GM10248 (cell line): ENCODE measurements around the gene AVPI1.
"Not testable (repeated sequence)": the region's sequence is repeated elsewhere in the genome, so short reads cannot be mapped to it uniquely, and the experiment has no call there.

Experiments used
- CTCF ChIA-PET: fragments of 300-600 bp; sonication (Branson Sonifier 250); formaldehyde crosslinking; extraction: SDS; loops from one replicate; lab custom pipeline; 2021; ENCODE audit warnings: antibody characterized with exemption; lab: Yijun Ruan, JAX
- POLR2A ChIA-PET: fragments of 350-650 bp; sonication (Branson Sonifier 250); formaldehyde crosslinking; extraction: SDS; loops from one replicate; lab custom pipeline; 2020; ENCODE audit warnings: antibody characterized with exemption; lab: Yijun Ruan, JAX
- DNase-seq: peaks from one replicate; pipeline ENCODE4 v3.0.0; 2012; ENCODE audit errors: extremely low spot score
- TF ChIP-seq, protein P1 (sequence below): IDR thresholded peaks from 2 replicates; pipeline ENCODE4 v1.5.1; 2012; ENCODE audit warnings: mild to moderate bottlenecking, low read depth; ENCODE audit errors: extremely low read depth, missing control alignments, control extremely low read depth

AVPI1 gene

DNA sequence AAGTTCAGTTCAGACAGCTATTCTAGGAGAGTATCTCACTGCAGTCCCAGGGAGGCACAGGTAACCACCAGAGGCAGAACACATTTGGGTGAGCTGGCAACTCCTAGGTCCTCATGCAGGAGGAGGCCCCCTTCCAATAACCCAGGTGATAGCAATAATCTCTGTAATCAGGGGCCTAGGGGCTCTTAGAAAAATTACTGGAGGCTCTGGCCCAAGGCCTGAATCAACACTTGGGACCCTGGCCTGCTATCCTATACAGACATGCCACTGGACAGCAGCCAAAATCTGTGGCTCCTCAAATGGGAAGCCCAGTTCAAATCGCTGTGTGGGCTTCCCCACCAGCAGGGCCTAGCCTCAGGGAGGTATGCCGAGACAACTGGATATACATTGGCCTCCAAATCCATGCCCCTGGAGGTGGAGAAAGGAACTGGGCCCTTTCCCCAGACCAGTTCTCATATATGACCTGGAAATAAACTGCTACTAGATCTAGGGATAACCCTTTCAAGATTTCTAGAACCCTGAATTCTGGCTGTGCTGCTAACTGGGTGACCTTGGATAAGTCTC, 1.6 kb downstream of the AVPI1 start:
- CTCF ChIA-PET, result interaction anchor here (0.9 to 8.0 kb wide), 10 partner anchors 7 to 48 kb away, joined by 3 to 75 read pairs (median 12); partner anchors contain the start of gene ZFYVE27
- no peak for DNase-seq
- TF ChIP-seq, protein P1, sequence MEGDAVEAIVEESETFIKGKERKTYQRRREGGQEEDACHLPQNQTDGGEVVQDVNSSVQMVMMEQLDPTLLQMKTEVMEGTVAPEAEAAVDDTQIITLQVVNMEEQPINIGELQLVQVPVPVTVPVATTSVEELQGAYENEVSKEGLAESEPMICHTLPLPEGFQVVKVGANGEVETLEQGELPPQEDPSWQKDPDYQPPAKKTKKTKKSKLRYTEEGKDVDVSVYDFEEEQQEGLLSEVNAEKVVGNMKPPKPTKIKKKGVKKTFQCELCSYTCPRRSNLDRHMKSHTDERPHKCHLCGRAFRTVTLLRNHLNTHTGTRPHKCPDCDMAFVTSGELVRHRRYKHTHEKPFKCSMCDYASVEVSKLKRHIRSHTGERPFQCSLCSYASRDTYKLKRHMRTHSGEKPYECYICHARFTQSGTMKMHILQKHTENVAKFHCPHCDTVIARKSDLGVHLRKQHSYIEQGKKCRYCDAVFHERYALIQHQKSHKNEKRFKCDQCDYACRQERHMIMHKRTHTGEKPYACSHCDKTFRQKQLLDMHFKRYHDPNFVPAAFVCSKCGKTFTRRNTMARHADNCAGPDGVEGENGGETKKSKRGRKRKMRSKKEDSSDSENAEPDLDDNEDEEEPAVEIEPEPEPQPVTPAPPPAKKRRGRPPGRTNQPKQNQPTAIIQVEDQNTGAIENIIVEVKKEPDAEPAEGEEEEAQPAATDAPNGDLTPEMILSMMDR, result no peak
- POLR2A ChIA-PET, result no interaction called here

DNA sequence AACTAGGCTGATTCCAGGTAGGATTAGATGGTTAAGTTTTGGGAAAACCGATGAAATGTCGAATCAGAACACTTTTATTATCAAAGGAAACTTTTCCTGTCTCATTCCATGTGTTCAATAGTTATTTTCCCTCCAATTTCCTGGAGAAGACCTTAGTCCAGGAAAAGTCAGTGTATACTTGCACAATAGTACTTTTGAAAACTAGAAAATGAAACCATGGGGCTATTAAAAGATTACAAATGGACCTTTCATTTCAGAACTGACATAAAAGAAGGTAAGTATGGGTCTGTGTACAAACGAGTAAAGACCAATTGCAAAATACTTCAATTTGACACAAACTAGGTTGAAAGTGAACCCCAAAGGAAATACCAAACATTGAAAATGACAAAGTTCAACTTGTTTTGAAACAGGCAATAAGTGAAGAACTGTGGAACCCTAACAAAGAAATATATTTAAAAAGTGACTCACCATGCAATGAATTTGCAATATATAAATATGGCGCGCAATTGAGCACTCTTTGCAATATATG, 2.1 kb downstream of the AVPI1 start:
- ChIA-PET POLR2A (no interaction called here), CTCF (interaction anchor here (2.0 to 8.0 kb wide), 5 partner anchors 7 to 42 kb away, joined by 9 to 75 read pairs (median 28); no protein-coding TSS in a partner anchor)
- TF ChIP-seq, protein P1, result no peak

DNA sequence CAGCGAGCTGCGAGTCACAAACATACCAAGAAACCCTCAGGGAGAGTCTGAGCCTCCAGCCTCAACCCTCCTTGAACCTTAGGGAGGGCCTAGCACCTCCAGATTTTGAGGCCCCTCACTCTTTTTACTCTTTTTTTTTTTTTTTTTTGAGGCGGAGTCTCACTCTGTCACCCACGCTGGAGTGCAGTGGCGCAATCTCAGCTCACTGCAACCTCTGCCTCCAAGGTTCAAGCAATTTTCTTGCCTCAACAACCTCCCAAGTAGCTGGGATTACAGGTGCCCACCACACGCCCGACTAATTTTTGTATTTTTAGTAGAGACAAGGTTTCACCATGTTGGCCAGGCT, 2.7 kb downstream of the AVPI1 start:
- DNase-seq, POLR2A ChIA-PET: not testable (repeated sequence)
- CTCF ChIA-PET, result interaction anchor here (0.8 to 3.2 kb wide), 11 partner anchors 9 to 112 kb away, joined by 3 to 28 read pairs (median 4); partner anchors contain the start of gene ANKRD2

More for the DNA sequence above, 2.1 kb downstream of the AVPI1 start:
- no peak for DNase-seq

DNA sequence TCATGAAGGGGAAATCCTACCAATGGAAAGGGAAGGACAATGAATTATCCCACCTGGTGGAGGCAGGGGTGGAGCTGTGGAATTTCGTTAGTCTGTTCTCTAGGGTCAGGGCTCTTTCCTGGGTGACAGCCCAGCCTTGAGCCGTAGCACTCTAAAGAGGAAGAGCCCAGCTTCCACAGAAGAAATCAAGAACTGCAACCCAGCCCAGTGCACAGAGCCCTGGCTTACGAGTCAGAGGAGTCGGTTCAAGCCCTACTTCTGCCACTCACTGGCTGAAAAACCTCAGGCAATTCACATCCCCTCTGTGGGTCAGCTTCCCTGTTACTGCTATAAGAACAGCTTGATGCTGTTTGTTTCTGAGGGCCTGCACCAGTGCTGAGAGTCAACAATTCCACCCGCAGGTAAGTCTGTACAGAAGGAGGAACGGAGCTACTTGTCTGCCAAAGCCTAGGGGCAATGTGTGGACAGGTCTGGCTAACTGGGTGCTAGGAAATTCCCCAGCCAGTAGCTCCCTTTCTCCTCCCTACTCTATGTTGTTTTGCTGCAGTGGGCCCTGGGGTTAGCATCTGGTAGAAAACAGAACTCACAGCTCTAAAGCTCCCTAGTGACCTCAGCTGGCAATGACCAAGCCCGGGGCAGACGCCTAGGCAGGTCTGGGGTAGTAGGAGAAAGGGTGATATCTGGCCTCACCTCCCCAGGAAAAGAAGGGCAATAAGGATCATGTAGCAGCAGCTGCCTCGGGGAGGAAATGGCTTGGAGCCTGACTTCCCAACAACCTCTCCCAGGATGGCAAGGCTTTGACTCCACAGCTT, 3.3 kb downstream of the AVPI1 start:
- no peak for DNase-seq
- ChIA-PET POLR2A (interaction anchor here (0.5 kb wide), 1 partner anchor 27 kb away, joined by 4 read pairs; no protein-coding TSS in a partner anchor), CTCF (interaction anchor here (0.8 to 3.2 kb wide), 13 partner anchors 9 to 112 kb away, joined by 3 to 28 read pairs (median 4); partner anchors contain the start of genes ANKRD2 and ZFYVE27)
- TF ChIP-seq, protein P1, result no peak

DNA sequence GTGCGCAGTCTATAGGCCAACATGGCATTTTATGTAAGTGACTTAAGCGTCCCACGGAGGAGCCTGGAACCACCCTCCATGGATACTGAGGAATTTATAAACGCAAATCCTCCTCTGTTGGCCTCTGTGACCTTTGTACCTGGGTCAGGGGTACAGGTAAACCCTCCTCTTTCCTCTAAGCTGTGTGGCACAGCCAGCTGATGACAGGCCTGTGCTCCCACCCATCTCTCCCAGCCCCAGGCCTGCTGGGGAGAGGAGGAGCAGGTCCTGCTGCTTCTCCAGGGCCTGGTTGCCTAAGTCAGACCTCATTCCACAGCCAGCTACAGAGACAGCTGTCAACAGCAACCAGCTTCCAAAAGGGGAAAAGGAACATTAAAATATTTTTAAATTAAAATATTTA, 5.0 kb downstream of the AVPI1 start:
- TF ChIP-seq, protein P1, result no peak
- no peak for DNase-seq
- CTCF ChIA-PET, result interaction anchor here (1.0 to 3.2 kb wide), 6 partner anchors 14 to 364 kb away, joined by 3 to 28 read pairs (median 12); partner anchors contain the start of gene ANKRD2
- POLR2A ChIA-PET, result interaction anchor here (0.6 kb wide), 1 partner anchor 325 kb away, joined by 3 read pairs; no protein-coding TSS in a partner anchor

DNA sequence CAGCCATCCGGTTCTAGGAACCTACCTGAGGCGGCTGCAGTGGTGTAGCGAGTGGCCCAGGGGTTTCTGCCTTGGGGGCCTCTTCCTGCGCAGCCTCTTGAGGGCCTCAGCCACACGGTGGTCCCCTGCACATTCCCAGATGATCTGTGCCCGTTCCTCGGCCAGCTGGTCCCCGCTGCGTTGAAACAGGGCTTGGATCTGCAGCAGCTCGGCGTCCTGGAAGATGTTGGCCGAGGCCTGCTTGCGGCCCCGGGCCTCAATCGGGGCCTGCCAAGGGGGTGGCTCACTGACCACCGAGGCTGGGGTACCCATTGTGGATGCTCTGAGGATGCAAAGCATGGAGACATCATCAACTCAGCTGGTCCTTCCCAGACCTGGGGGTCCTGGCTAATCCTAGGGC, 7.4 kb downstream of the AVPI1 start:
- TF ChIP-seq, protein P1, result no peak

More for the DNA sequence above, 7.4 kb downstream of the AVPI1 start:
- no peak for DNase-seq
- ChIA-PET CTCF (interaction anchor here (1.2 to 5.6 kb wide), 5 partner anchors 9 to 126 kb away, joined by 3 to 61 read pairs (median 16); partner anchors contain the start of gene AVPI1), POLR2A (interaction anchor here (0.7 kb wide), 1 partner anchor 13 kb away, joined by 4 read pairs; no protein-coding TSS in a partner anchor)
